Fibroblast of peridontal ligament (primary cell): ENCODE measurements around the gene GNG12.
"Not testable (repeated sequence)": the region's sequence is repeated elsewhere in the genome, so short reads cannot be mapped to it uniquely, and the experiment has no call there.

Source experiments
- DNase-seq: peaks from one replicate; pipeline ENCODE4 v3.0.0-alpha.2; 2010; ENCODE audit errors: extremely low read depth

Gene GNG12

GRCh38 chr1:67683316-67683715, 150.0 kb downstream of the GNG12 start:
- peak; percentile 84 for DNase-seq

- DNase-seq, result peak; percentile 91
These were observed 150.5 kb downstream of the GNG12 start for GRCh38 chr1:67682659-67683197.

- DNase-seq, result no peak
These were observed 152.8 kb downstream of the GNG12 start for GRCh38 chr1:67680486-67680885.

- no peak for DNase-seq
These were observed 153.6 kb downstream of the GNG12 start for GRCh38 chr1:67679691-67680090.

- no peak for DNase-seq
These were observed 155.3 kb downstream of the GNG12 start for GRCh38 chr1:67677930-67678329.

GRCh38 chr1:67677408-67677807, 155.9 kb downstream of the GNG12 start:
- no peak for DNase-seq

GRCh38 chr1:67676946-67677345, 156.3 kb downstream of the GNG12 start:
- no peak for DNase-seq

- DNase-seq, result no peak
These were observed 157.0 kb downstream of the GNG12 start for GRCh38 chr1:67676287-67676686.

- peak; percentile 78 for DNase-seq
These were observed 157.5 kb downstream of the GNG12 start for GRCh38 chr1:67675800-67676199.

GRCh38 chr1:67674260-67675011, 158.8 kb downstream of the GNG12 start:
- peak; percentile 82 for DNase-seq

- no peak for DNase-seq
These were observed 159.6 kb downstream of the GNG12 start for GRCh38 chr1:67673468-67674201.

- DNase-seq, result no peak
These were observed 160.9 kb downstream of the GNG12 start for GRCh38 chr1:67672260-67672803.

GRCh38 chr1:67668660-67669059, 164.6 kb downstream of the GNG12 start:
- DNase-seq, result no peak

- no peak for DNase-seq
These were observed 166.6 kb downstream of the GNG12 start for GRCh38 chr1:67666636-67667035.

- DNase-seq, result not testable (repeated sequence)
These were observed 168.0 kb downstream of the GNG12 start for GRCh38 chr1:67665307-67665706.

GRCh38 chr1:67664048-67664447, 169.2 kb downstream of the GNG12 start:
- no peak for DNase-seq

- DNase-seq, result no peak
These were observed 170.4 kb downstream of the GNG12 start for GRCh38 chr1:67662884-67663283.

- peak; percentile 32 for DNase-seq
These were observed 174.0 kb downstream of the GNG12 start for GRCh38 chr1:67659229-67659628.

GRCh38 chr1:67657152-67657551, 176.1 kb downstream of the GNG12 start:
- DNase-seq, result not testable (repeated sequence)

GRCh38 chr1:67655581-67655980, 177.7 kb downstream of the GNG12 start:
- DNase-seq, result no peak

GRCh38 chr1:67653304-67653703, 180.0 kb downstream of the GNG12 start:
- no peak for DNase-seq

GRCh38 chr1:67652800-67653199, 180.5 kb downstream of the GNG12 start:
- DNase-seq, result peak; percentile 88
